ENCODE measurements around the gene SLC8A1.

- TF ChIP-seq CTCF (conservative IDR thresholded peaks at IDR 0.05; ENCODE audit: low read depth, low read length) (no peak), EZH2 (IDR thresholded peaks at IDR 0.05; ENCODE audit: borderline replicate concordance, low read depth, low read length, poor library complexity, severe bottlenecking) (no peak)
Measured at GRCh38 chr2:40100676-40101075, 351.2 kb downstream of the SLC8A1 start.
